ENCODE measurements around the gene RGS8. TPM values are rescaled to one million over a fixed set of nuclear protein-coding genes. Genes with fewer than 3 reads are reported as not detected.

Gene RGS8
- total and polyA plus RNA-seq, 4 donors = 0.05 TPM; not detected in 3

DNA sequence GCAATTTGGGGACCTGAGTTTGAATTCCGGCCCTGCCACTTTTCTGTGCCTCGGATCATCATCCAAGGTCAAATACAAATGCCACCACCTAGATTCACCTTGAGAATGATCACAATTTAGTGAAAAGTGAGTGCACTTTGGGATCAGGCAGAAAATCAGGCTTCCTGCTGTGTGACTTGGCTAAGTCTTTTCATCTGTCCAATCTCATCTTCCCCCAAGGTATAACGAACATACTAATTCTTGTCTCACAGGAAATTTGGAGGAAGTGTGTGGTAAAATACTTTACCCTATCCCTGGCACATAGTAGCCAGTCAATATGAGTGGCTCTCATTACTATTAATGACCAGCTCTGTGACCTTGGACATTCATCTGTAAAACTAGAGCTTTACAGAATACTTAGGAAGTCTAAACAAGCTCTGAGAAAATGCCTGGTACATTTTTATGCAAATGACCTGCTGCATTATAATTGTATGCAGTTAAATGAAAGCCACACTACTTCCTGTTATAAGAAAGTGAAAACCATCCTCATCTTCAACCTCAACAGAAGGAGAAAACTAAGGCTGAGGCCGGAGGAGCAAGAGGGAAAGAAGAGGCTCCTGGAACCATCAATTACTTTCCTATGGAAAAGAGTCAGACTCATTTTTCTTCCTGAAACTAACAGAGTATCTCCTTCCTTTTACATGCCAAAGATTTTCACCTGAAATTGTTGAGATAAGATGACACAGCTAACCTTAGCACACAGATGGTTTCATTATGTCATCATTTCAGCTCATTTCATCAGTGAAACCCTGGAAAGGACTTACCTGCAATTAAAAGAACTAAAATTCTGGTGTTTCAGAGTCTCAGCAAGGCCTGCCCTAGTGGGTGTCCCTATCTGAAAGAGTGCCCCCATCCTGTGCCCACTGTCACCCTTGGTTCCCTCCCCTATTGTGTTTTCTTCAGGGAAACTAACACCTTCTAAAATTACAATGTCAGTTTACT is 32.6 kb upstream of the RGS8 start:
- Histone ChIP-seq H3K27me3 (ENCODE audit: control insufficient read depth in 4 of 4, insufficient read depth in 4 of 4, low read length in 3 of 4) (no peaks in the 10 kb centered on the region), H3K9me3 (ENCODE audit: control insufficient read depth in 4 of 4, low read length in 3 of 4) (no peaks in the 10 kb centered on the region), H3K4me1 (ENCODE audit: control insufficient read depth in 4 of 4, insufficient read depth in 4 of 4, low read length in 3 of 4) (no peaks in the 10 kb centered on the region), H3K4me3 (ENCODE audit: low read depth in 1 of 3, low read length in 3 of 3) (no peak overlapping the region), H3K9ac (ENCODE audit: low read depth in 1 of 2, low read length in 2 of 2) (no peak overlapping the region), H3K27ac (ENCODE audit: low read depth in 1 of 2, low read length in 2 of 2) (no peak overlapping the region), H3K36me3 (ENCODE audit: control insufficient read depth in 4 of 4, insufficient read depth in 3 of 4, low read depth in 1 of 4, low read length in 3 of 4) (no peaks in the 10 kb centered on the region)
- TF ChIP-seq JUND (IDR thresholded peaks at IDR 0.05) (no peak), FOXA2 (IDR thresholded peaks at IDR 0.05) (no peak), NR2F2 (IDR thresholded peaks at IDR 0.05) (no peak), HNF4G (IDR thresholded peaks at IDR 0.05) (no peak)
- no peak for DNase-seq (ENCODE audit: low spot score)
- WGBS = 85% methylated on average over 4 of the region's 4 CpGs

DNA sequence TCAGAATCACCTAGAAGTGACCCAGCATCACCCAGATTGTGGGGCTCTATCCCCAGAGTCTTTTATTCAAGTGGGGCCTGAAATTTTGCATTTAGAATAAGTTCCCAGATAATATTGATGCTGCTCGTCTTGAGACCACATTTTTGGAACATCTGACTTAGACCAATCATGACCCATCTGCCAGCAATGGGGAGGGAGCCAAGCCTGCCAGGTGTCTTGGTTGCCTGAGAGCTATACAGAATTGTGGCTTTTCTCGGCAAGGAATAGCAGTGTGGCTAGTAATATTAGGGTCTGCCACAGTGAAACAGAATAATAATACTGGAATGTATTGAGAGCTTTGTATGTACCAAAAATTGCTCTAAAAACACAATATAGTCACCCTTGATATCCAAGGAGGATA is 31.1 kb upstream of the RGS8 start:
- no peak for DNase-seq (ENCODE audit: low spot score)
- 94% methylated on average over 2 of the region's 2 CpGs for WGBS
- no peaks in the 10 kb centered on the region for H3K27me3 ChIP-seq (ENCODE audit: control insufficient read depth in 4 of 4, insufficient read depth in 4 of 4, low read length in 3 of 4)
- no peaks in the 10 kb centered on the region for H3K9me3 ChIP-seq (ENCODE audit: control insufficient read depth in 4 of 4, low read length in 3 of 4)
- H3K4me3 ChIP-seq (ENCODE audit: low read depth in 1 of 3, low read length in 3 of 3) = no peak overlapping the region
- no peaks in the 10 kb centered on the region for H3K4me1 ChIP-seq (ENCODE audit: control insufficient read depth in 4 of 4, insufficient read depth in 4 of 4, low read length in 3 of 4)
- TF ChIP-seq SP1 (IDR thresholded peaks at IDR 0.05) (no peak), JUND (IDR thresholded peaks at IDR 0.05) (no peak), TAF1 (conservative IDR thresholded peaks at IDR 0.05) (no peak), EGR1 (IDR thresholded peaks at IDR 0.05; ENCODE audit: low read depth in 2 of 2) (no peak), NR2F2 (IDR thresholded peaks at IDR 0.05) (no peak), RXRA (IDR thresholded peaks at IDR 0.05) (no peak), HNF4G (IDR thresholded peaks at IDR 0.05) (no peak), RAD21 (IDR thresholded peaks at IDR 0.05) (no peak), FOXA2 (IDR thresholded peaks at IDR 0.05) (no peak)
- TF ChIP-seq, protein P1, sequence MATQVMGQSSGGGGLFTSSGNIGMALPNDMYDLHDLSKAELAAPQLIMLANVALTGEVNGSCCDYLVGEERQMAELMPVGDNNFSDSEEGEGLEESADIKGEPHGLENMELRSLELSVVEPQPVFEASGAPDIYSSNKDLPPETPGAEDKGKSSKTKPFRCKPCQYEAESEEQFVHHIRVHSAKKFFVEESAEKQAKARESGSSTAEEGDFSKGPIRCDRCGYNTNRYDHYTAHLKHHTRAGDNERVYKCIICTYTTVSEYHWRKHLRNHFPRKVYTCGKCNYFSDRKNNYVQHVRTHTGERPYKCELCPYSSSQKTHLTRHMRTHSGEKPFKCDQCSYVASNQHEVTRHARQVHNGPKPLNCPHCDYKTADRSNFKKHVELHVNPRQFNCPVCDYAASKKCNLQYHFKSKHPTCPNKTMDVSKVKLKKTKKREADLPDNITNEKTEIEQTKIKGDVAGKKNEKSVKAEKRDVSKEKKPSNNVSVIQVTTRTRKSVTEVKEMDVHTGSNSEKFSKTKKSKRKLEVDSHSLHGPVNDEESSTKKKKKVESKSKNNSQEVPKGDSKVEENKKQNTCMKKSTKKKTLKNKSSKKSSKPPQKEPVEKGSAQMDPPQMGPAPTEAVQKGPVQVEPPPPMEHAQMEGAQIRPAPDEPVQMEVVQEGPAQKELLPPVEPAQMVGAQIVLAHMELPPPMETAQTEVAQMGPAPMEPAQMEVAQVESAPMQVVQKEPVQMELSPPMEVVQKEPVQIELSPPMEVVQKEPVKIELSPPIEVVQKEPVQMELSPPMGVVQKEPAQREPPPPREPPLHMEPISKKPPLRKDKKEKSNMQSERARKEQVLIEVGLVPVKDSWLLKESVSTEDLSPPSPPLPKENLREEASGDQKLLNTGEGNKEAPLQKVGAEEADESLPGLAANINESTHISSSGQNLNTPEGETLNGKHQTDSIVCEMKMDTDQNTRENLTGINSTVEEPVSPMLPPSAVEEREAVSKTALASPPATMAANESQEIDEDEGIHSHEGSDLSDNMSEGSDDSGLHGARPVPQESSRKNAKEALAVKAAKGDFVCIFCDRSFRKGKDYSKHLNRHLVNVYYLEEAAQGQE (IDR thresholded peaks at IDR 0.05) = no peak
- TF ChIP-seq, protein P2, sequence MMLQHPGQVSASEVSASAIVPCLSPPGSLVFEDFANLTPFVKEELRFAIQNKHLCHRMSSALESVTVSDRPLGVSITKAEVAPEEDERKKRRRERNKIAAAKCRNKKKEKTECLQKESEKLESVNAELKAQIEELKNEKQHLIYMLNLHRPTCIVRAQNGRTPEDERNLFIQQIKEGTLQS (IDR thresholded peaks at IDR 0.05) = no peak
- TF ChIP-seq, protein P3, sequence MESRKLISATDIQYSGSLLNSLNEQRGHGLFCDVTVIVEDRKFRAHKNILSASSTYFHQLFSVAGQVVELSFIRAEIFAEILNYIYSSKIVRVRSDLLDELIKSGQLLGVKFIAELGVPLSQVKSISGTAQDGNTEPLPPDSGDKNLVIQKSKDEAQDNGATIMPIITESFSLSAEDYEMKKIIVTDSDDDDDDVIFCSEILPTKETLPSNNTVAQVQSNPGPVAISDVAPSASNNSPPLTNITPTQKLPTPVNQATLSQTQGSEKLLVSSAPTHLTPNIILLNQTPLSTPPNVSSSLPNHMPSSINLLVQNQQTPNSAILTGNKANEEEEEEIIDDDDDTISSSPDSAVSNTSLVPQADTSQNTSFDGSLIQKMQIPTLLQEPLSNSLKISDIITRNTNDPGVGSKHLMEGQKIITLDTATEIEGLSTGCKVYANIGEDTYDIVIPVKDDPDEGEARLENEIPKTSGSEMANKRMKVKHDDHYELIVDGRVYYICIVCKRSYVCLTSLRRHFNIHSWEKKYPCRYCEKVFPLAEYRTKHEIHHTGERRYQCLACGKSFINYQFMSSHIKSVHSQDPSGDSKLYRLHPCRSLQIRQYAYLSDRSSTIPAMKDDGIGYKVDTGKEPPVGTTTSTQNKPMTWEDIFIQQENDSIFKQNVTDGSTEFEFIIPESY (IDR thresholded peaks at IDR 0.05) = no peak
- TF ChIP-seq, protein P4, sequence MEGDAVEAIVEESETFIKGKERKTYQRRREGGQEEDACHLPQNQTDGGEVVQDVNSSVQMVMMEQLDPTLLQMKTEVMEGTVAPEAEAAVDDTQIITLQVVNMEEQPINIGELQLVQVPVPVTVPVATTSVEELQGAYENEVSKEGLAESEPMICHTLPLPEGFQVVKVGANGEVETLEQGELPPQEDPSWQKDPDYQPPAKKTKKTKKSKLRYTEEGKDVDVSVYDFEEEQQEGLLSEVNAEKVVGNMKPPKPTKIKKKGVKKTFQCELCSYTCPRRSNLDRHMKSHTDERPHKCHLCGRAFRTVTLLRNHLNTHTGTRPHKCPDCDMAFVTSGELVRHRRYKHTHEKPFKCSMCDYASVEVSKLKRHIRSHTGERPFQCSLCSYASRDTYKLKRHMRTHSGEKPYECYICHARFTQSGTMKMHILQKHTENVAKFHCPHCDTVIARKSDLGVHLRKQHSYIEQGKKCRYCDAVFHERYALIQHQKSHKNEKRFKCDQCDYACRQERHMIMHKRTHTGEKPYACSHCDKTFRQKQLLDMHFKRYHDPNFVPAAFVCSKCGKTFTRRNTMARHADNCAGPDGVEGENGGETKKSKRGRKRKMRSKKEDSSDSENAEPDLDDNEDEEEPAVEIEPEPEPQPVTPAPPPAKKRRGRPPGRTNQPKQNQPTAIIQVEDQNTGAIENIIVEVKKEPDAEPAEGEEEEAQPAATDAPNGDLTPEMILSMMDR (IDR thresholded peaks at IDR 0.05; ENCODE audit: low read depth, low read length, missing input control) = no peak
- H3K27ac ChIP-seq (ENCODE audit: low read depth in 1 of 2, low read length in 2 of 2) = no peak overlapping the region
- H3K9ac ChIP-seq (ENCODE audit: low read depth in 1 of 2, low read length in 2 of 2) = no peak overlapping the region
- no peaks in the 10 kb centered on the region for H3K36me3 ChIP-seq (ENCODE audit: control insufficient read depth in 4 of 4, insufficient read depth in 3 of 4, low read depth in 1 of 4, low read length in 3 of 4)
